ENCODE measurements around the gene NUDCD2.
"Not testable (repeated sequence)": the region's sequence is repeated elsewhere in the genome, so short reads cannot be mapped to it uniquely, and the experiment has no call there.

The NUDCD2 gene

DNA sequence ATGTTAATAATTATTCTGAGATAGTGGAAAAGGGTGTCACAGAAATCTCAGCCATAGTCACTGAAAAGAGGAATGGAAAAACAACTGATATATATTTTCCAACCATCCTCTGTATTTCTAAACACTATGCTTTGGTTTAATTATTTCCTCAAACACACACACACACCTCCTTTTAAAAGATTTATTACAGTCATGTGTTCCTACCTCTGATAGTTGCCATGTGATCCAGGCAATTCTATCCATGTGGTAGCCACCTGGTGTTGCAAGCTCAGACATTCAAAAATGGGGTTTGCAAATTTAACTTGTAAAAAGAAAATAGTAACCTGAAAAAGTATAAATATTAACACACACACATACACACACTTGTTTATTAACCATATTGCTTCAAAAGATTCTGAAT lies 62.5 kb downstream of the NUDCD2 start:
- Histone ChIP-seq H3K36me3 (ENCODE audit: control insufficient read depth, insufficient read depth, low read length) (no peaks in the 10 kb centered on the region), H3K4me3 (ENCODE audit: extremely low read depth, insufficient read depth, low read length, poor library complexity, severe bottlenecking) (no peak overlapping the region), H3K4me1 (ENCODE audit: control insufficient read depth, insufficient read depth, low read length, poor library complexity, severe bottlenecking) (no peaks in the 10 kb centered on the region), H3K27ac (ENCODE audit: low read depth, low read length, severe bottlenecking) (no peak overlapping the region), H3K9me3 (ENCODE audit: control insufficient read depth, low read length) (no peaks in the 10 kb centered on the region)

GRCh38 chr5:163396818-163397340 lies 63.0 kb downstream of the NUDCD2 start:
- H3K4me3 ChIP-seq (ENCODE audit: extremely low read depth, insufficient read depth, low read length, poor library complexity, severe bottlenecking); H3K36me3 ChIP-seq (ENCODE audit: control insufficient read depth, insufficient read depth, low read length); H3K4me1 ChIP-seq (ENCODE audit: control insufficient read depth, insufficient read depth, low read length, poor library complexity, severe bottlenecking); H3K27ac ChIP-seq (ENCODE audit: low read depth, low read length, severe bottlenecking); H3K9me3 ChIP-seq (ENCODE audit: control insufficient read depth, low read length): not testable (repeated sequence)
- 97 to 98% methylated on average over 7 of the region's 9 CpGs for WGBS, 2 experiments (ENCODE audit: insufficient coverage in 2 of 2)
